ENCODE measurements around the gene CSNK2A2.

CSNK2A2 gene

GRCh38 chr16:58152246-58152868 is 45.5 kb downstream of the CSNK2A2 start:
- Histone ChIP-seq H3K27ac (ENCODE audit: low read length) (no peak overlapping the region), H3K4me1 (ENCODE audit: control insufficient read depth, insufficient read depth, low read length) (no peaks in the 10 kb centered on the region), H3K4me3 (ENCODE audit: low read length) (no peak overlapping the region), H3K27me3 (ENCODE audit: control insufficient read depth, insufficient read depth, low read length) (no peaks in the 10 kb centered on the region), H3K36me3 (ENCODE audit: control insufficient read depth, insufficient read depth, low read length) (no peaks in the 10 kb centered on the region), H3K9me3 (ENCODE audit: control insufficient read depth, insufficient read depth, low read length) (no peaks in the 10 kb centered on the region)
- DNase-seq (ENCODE audit: low read depth, low spot score), result no peak
- WGBS (ENCODE audit: insufficient coverage, insufficient read length), result no CpG with 5 or more reads among the region's 8 CpGs

GRCh38 chr16:58148526-58148925 is 49.4 kb downstream of the CSNK2A2 start:
- Histone ChIP-seq H3K4me3 (ENCODE audit: low read length) (no peak overlapping the region), H3K9me3 (ENCODE audit: control insufficient read depth, insufficient read depth, low read length) (no peaks in the 10 kb centered on the region), H3K27me3 (ENCODE audit: control insufficient read depth, insufficient read depth, low read length) (no peaks in the 10 kb centered on the region), H3K27ac (ENCODE audit: low read length) (no peak overlapping the region), H3K36me3 (ENCODE audit: control insufficient read depth, insufficient read depth, low read length) (no peaks in the 10 kb centered on the region), H3K4me1 (ENCODE audit: control insufficient read depth, insufficient read depth, low read length) (no peaks in the 10 kb centered on the region)
- no peak for DNase-seq (ENCODE audit: low read depth, low spot score)
- WGBS (ENCODE audit: insufficient coverage, insufficient read length), result no CpG with 5 or more reads among the region's 1 CpG

- WGBS (ENCODE audit: insufficient coverage, insufficient read length), result no CpG with 5 or more reads among the region's 2 CpGs
- Histone ChIP-seq H3K4me1 (ENCODE audit: control insufficient read depth, insufficient read depth, low read length) (no peaks in the 10 kb centered on the region), H3K4me3 (ENCODE audit: low read length) (no peak overlapping the region), H3K36me3 (ENCODE audit: control insufficient read depth, insufficient read depth, low read length) (no peaks in the 10 kb centered on the region), H3K9me3 (ENCODE audit: control insufficient read depth, insufficient read depth, low read length) (no peaks in the 10 kb centered on the region), H3K27me3 (ENCODE audit: control insufficient read depth, insufficient read depth, low read length) (no peaks in the 10 kb centered on the region), H3K27ac (ENCODE audit: low read length) (no peak overlapping the region)
- no peak for DNase-seq (ENCODE audit: low read depth, low spot score)
Observed at GRCh38 chr16:58148099-58148498, 49.8 kb downstream of the CSNK2A2 start.

GRCh38 chr16:58138852-58139251 is 59.1 kb downstream of the CSNK2A2 start:
- no peaks in the 10 kb centered on the region for H3K36me3 ChIP-seq (ENCODE audit: control insufficient read depth, insufficient read depth, low read length)
- no peak overlapping the region for H3K4me3 ChIP-seq (ENCODE audit: low read length)
- H3K27ac ChIP-seq (ENCODE audit: low read length), result no peak overlapping the region
- no peaks in the 10 kb centered on the region for H3K27me3 ChIP-seq (ENCODE audit: control insufficient read depth, insufficient read depth, low read length)
- H3K4me1 ChIP-seq (ENCODE audit: control insufficient read depth, insufficient read depth, low read length), result no peaks in the 10 kb centered on the region
- DNase-seq (ENCODE audit: low read depth, low spot score), result no peak
- H3K9me3 ChIP-seq (ENCODE audit: control insufficient read depth, insufficient read depth, low read length), result no peaks in the 10 kb centered on the region

DNA sequence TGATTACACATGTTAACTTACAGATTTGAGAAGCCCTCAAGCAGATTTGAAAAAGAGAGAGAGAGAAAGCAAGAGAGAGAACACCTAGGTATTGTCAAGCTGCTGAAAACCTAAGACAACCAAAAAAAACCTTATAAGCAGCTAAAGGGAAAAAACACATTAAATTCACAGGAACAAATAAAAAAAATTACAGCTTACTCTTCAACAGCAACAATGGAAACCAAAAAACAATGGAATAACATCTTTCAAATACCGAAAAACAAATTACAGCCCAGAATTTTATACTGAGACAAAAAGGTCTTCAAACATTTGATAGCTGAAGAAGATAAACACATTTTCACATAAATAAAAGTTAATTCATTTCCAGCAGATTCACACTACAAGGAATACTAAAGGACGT is 60.3 kb downstream of the CSNK2A2 start:
- no peaks in the 10 kb centered on the region for H3K27me3 ChIP-seq (ENCODE audit: control insufficient read depth, insufficient read depth, low read length)
- no peaks in the 10 kb centered on the region for H3K9me3 ChIP-seq (ENCODE audit: control insufficient read depth, insufficient read depth, low read length)
- H3K36me3 ChIP-seq (ENCODE audit: control insufficient read depth, insufficient read depth, low read length), result no peaks in the 10 kb centered on the region
- WGBS (ENCODE audit: insufficient coverage, insufficient read length), result no CpG with 5 or more reads among the region's 2 CpGs
- no peak overlapping the region for H3K27ac ChIP-seq (ENCODE audit: low read length)
- H3K4me3 ChIP-seq (ENCODE audit: low read length), result no peak overlapping the region
- DNase-seq (ENCODE audit: low read depth, low spot score), result no peak
- H3K4me1 ChIP-seq (ENCODE audit: control insufficient read depth, insufficient read depth, low read length), result no peaks in the 10 kb centered on the region

DNA sequence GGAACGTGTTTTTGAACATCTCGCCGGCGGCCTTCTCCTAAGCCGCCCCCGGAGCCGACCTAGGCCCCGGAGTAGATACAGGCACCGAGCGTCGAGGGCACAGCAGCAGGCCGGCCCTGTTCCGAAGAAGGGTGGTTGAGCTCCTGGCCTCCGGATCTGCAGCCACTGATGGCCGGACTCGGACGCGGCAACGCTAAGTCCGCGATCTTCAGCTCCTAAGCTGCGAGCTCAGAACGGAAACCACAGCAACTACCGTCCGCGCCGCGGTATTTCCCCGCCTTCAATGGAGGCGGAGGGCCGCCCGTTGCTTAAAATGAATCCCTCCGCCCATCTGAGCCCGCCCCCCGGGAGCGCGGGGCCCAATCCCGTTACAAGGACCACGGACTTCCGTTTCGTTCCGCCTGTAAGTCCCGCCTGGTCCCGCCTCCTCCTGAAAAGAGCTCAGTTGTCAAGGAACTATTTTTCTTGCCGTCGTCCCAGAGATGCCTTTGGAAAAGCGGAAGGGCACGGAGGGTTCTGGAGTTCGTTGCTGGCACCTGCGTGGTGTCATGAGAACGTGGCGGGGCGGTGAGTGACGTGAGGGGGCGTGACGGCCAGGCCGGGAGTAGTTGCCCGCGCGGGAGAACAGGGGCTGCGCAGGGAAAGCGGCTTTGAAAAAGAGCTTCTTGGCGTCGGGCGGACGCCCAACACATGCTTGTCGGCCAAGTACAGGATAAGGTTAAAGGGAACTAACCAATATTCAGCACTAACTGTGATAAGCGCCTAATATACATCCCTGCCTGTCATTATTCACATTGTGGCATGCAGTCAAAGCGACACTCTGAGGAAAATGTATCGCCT is 68.6 kb downstream of the CSNK2A2 start, which contains the start of gene CFAP20:
Gene CFAP20, minus strand, starts transcription at position 285 of the 840 bp plus-strand sequence. Its CDS starts 266 bp downstream, at position 19.
- peak; percentile 100 for DNase-seq (ENCODE audit: low read depth, low spot score)
- H3K27me3 ChIP-seq (ENCODE audit: control insufficient read depth, insufficient read depth, low read length), result no peaks in the 10 kb centered on the region
- no CpG with 5 or more reads among the region's 70 CpGs for WGBS (ENCODE audit: insufficient coverage, insufficient read length)
- H3K4me1 ChIP-seq (ENCODE audit: control insufficient read depth, insufficient read depth, low read length), result no peaks in the 10 kb centered on the region
- H3K27ac ChIP-seq (ENCODE audit: low read length), result no peak within 1 kb of the TSS
- no peaks in the 10 kb centered on the region for H3K9me3 ChIP-seq (ENCODE audit: control insufficient read depth, insufficient read depth, low read length)
- H3K4me3 ChIP-seq (ENCODE audit: low read length), result peak within 1 kb of the TSS; percentile 92
- H3K36me3 ChIP-seq (ENCODE audit: control insufficient read depth, insufficient read depth, low read length), result no peaks in the 10 kb centered on the region

GRCh38 chr16:58128711-58129096 is 69.2 kb downstream of the CSNK2A2 start:
- no peaks in the 10 kb centered on the region for H3K4me1 ChIP-seq (ENCODE audit: control insufficient read depth, insufficient read depth, low read length)
- H3K27me3 ChIP-seq (ENCODE audit: control insufficient read depth, insufficient read depth, low read length), result no peaks in the 10 kb centered on the region
- H3K4me3 ChIP-seq (ENCODE audit: low read length), result peak overlapping the region; percentile 92
- H3K9me3 ChIP-seq (ENCODE audit: control insufficient read depth, insufficient read depth, low read length), result no peaks in the 10 kb centered on the region
- H3K27ac ChIP-seq (ENCODE audit: low read length), result no peak overlapping the region
- no peak for DNase-seq (ENCODE audit: low read depth, low spot score)
- WGBS (ENCODE audit: insufficient coverage, insufficient read length), result no CpG with 5 or more reads among the region's 25 CpGs
- no peaks in the 10 kb centered on the region for H3K36me3 ChIP-seq (ENCODE audit: control insufficient read depth, insufficient read depth, low read length)

DNA sequence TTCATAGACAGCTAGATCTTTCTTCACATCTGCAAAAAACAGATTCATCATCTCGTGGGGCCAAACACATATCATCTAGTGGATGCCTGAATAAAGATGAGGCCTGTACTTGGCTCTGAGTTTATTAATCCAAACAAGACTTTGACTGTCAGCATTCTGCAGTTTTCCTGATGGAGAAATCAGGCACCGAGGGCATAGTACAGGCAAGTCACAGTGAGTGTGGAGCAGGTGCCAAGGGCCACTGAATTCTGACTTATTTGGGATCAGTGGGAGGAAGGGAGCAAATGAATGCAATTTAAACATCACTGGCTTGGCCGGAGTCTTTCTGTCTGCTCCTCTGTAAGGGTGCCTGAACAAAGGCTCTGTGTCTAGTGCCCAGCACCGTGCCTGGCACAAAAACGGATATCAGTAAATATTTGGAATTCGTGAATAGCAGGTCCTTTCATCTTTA is 69.7 kb downstream of the CSNK2A2 start:
- WGBS (ENCODE audit: insufficient coverage, insufficient read length), result no CpG with 5 or more reads among the region's 6 CpGs
- no peak overlapping the region for H3K27ac ChIP-seq (ENCODE audit: low read length)
- no peaks in the 10 kb centered on the region for H3K4me1 ChIP-seq (ENCODE audit: control insufficient read depth, insufficient read depth, low read length)
- DNase-seq (ENCODE audit: low read depth, low spot score), result no peak
- peak overlapping the region; percentile 92; the same call in 1 of the 2 replicates for H3K4me3 ChIP-seq (ENCODE audit: low read length)
- no peaks in the 10 kb centered on the region for H3K36me3 ChIP-seq (ENCODE audit: control insufficient read depth, insufficient read depth, low read length)
- H3K27me3 ChIP-seq (ENCODE audit: control insufficient read depth, insufficient read depth, low read length), result no peaks in the 10 kb centered on the region
- H3K9me3 ChIP-seq (ENCODE audit: control insufficient read depth, insufficient read depth, low read length), result no peaks in the 10 kb centered on the region

DNA sequence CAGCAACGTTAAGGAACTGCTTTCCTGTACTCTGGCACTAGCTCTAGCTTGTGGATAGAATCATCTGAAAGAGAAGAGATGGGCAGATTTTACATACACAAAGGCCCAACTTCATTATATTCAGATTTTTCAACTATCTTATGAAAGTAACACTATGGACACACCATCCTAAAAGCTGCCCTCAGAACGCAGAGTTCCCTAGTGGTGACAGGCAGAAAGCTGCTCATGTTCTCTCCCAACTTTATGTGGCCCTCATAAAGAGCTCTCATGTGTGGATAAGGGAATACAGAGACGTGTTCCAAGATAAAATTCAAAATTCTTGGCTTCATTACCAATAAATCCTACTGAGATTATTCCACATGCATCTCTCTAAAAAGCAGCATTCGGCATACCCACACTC is 70.3 kb downstream of the CSNK2A2 start:
- Histone ChIP-seq H3K4me1 (ENCODE audit: control insufficient read depth, insufficient read depth, low read length) (no peaks in the 10 kb centered on the region), H3K27ac (ENCODE audit: low read length) (no peak overlapping the region), H3K9me3 (ENCODE audit: control insufficient read depth, insufficient read depth, low read length) (no peaks in the 10 kb centered on the region), H3K4me3 (ENCODE audit: low read length) (no peak overlapping the region), H3K27me3 (ENCODE audit: control insufficient read depth, insufficient read depth, low read length) (no peaks in the 10 kb centered on the region), H3K36me3 (ENCODE audit: control insufficient read depth, insufficient read depth, low read length) (no peaks in the 10 kb centered on the region)
- DNase-seq (ENCODE audit: low read depth, low spot score), result no peak
- WGBS (ENCODE audit: insufficient coverage, insufficient read length), result no CpG with 5 or more reads among the region's 4 CpGs

DNA sequence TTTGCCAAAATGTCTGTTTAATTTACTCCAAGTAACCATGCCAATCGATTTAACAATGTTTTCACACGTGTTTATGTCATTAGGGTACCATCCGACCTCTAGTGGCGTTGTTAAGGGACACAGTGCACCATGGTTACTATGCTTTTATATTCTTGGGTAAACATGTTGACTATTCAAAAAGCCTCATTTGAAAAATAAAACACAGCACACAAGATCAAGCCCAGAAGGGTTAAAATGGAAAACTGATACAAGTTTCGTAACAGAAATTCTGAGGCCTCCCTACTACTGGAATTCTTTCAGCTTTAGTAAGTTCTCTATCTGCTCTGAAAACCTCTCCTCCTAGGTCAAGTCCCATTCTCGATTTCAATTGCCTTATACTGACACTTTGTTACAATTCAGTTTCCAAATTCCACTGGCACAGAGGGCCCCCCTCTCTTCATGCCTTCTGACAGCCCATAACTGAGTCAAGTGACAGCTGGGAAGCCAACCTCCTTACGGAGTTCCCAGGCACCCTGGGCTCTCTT is 70.8 kb downstream of the CSNK2A2 start:
- Histone ChIP-seq H3K9me3 (ENCODE audit: control insufficient read depth, insufficient read depth, low read length) (no peaks in the 10 kb centered on the region), H3K27me3 (ENCODE audit: control insufficient read depth, insufficient read depth, low read length) (no peaks in the 10 kb centered on the region), H3K4me3 (ENCODE audit: low read length) (no peak overlapping the region), H3K36me3 (ENCODE audit: control insufficient read depth, insufficient read depth, low read length) (no peaks in the 10 kb centered on the region), H3K27ac (ENCODE audit: low read length) (no peak overlapping the region), H3K4me1 (ENCODE audit: control insufficient read depth, insufficient read depth, low read length) (no peaks in the 10 kb centered on the region)
- WGBS (ENCODE audit: insufficient coverage, insufficient read length), result no CpG with 5 or more reads among the region's 7 CpGs
- no peak for DNase-seq (ENCODE audit: low read depth, low spot score)

All from iPS DF 6.9 (cell line).